ENCODE data around the gene IGFBP7.

Gene IGFBP7

GRCh38 chr4:56999751-57000150, 110.4 kb downstream of the IGFBP7 start:
- Histone ChIP-seq H3K9me2 (replicated peaks; ENCODE audit: insufficient read depth, low read length) (no peaks in the 10 kb centered on the region), H4K20me1 (ENCODE audit: insufficient read depth, low read length) (no peaks in the 10 kb centered on the region), H3K79me2 (ENCODE audit: low read length) (peaks cover 38% of the 10 kb centered on the region), H3K27ac (ENCODE audit: low read length) (no peak overlapping the region), H3K9ac (ENCODE audit: low read length) (no peak overlapping the region), H3K9me3 (replicated peaks; ENCODE audit: insufficient read depth, low read length) (no peaks in the 10 kb centered on the region), H2AFZ (ENCODE audit: low read length) (no peak overlapping the region), H3K27me3 (replicated peaks; ENCODE audit: insufficient read depth, low read length) (no peaks in the 10 kb centered on the region), H3K4me2 (ENCODE audit: low read depth, low read length) (no peak overlapping the region), H3K36me3 (replicated peaks; ENCODE audit: insufficient read depth, low read length) (peaks cover 32% of the 10 kb centered on the region), H3F3A (ENCODE audit: insufficient read depth, low read length) (no peaks in the 10 kb centered on the region), H3K4me1 (ENCODE audit: low read length) (no peaks in the 10 kb centered on the region), H3K4me3 (ENCODE audit: low read length) (no peak overlapping the region)
- TF ChIP-seq EZH2phosphoT487 (IDR thresholded peaks at IDR 0.05; ENCODE audit: low read length) (no peak), CTCF (IDR thresholded peaks at IDR 0.05; ENCODE audit: low read length) (no peak), EZH2 (optimal IDR thresholded peaks at IDR 0.05; ENCODE audit: low read depth, low read length) (no peak)
- no peak for DNase-seq

DNA sequence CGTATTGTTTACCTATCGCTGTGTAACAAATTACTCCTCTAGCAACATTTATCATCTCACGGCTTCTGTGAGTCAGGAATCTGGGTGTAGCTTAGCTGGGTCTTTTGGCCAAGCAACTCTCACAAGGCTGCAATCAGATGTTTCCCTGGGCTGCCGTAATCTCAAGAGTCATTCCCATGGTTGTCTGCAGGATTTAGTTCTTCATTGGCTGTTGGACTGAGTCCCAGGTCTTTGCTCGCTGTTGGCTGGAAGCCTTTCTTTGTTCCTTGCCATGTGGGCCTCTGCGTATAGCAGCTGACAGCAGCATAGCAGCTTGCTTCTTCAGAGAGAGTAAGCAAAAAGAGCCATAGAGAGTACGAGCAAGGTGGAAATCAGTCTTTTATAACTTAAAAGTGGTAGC, 114.7 kb downstream of the IGFBP7 start:
- no peak overlapping the region for H2AFZ ChIP-seq (ENCODE audit: low read length)
- H3K4me1 ChIP-seq (ENCODE audit: low read length) = no peaks in the 10 kb centered on the region
- H3K27me3 ChIP-seq (replicated peaks; ENCODE audit: insufficient read depth, low read length) = no peaks in the 10 kb centered on the region
- H3K4me3 ChIP-seq (ENCODE audit: low read length) = no peak overlapping the region
- H3K79me2 ChIP-seq (ENCODE audit: low read length) = peaks cover 65% of the 10 kb centered on the region
- no peaks in the 10 kb centered on the region for H3K9me3 ChIP-seq (replicated peaks; ENCODE audit: insufficient read depth, low read length)
- no peak overlapping the region for H3K9ac ChIP-seq (ENCODE audit: low read length)
- H4K20me1 ChIP-seq (ENCODE audit: insufficient read depth, low read length) = no peaks in the 10 kb centered on the region
- TF ChIP-seq EZH2 (optimal IDR thresholded peaks at IDR 0.05; ENCODE audit: low read depth, low read length) = no peak
- TF ChIP-seq CTCF (IDR thresholded peaks at IDR 0.05; ENCODE audit: low read length) = no peak
- TF ChIP-seq EZH2phosphoT487 (IDR thresholded peaks at IDR 0.05; ENCODE audit: low read length) = no peak
- H3K36me3 ChIP-seq (replicated peaks; ENCODE audit: insufficient read depth, low read length) = peaks cover 45% of the 10 kb centered on the region
- no peak overlapping the region for H3K27ac ChIP-seq (ENCODE audit: low read length)
- no peaks in the 10 kb centered on the region for H3K9me2 ChIP-seq (replicated peaks; ENCODE audit: insufficient read depth, low read length)
- DNase-seq = no peak
- no peaks in the 10 kb centered on the region for H3F3A ChIP-seq (ENCODE audit: insufficient read depth, low read length)
- H3K4me2 ChIP-seq (ENCODE audit: low read depth, low read length) = no peak overlapping the region

- no peaks in the 10 kb centered on the region for H3K4me1 ChIP-seq (ENCODE audit: low read length)
- no peak overlapping the region for H2AFZ ChIP-seq (ENCODE audit: low read length)
- no peaks in the 10 kb centered on the region for H3F3A ChIP-seq (ENCODE audit: insufficient read depth, low read length)
- no peaks in the 10 kb centered on the region for H3K9me3 ChIP-seq (replicated peaks; ENCODE audit: insufficient read depth, low read length)
- H3K4me2 ChIP-seq (ENCODE audit: low read depth, low read length) = no peak overlapping the region
- peaks cover 60% of the 10 kb centered on the region for H3K36me3 ChIP-seq (replicated peaks; ENCODE audit: insufficient read depth, low read length)
- no peak overlapping the region for H3K27ac ChIP-seq (ENCODE audit: low read length)
- no peak for DNase-seq
- H3K27me3 ChIP-seq (replicated peaks; ENCODE audit: insufficient read depth, low read length) = no peaks in the 10 kb centered on the region
- H3K79me2 ChIP-seq (ENCODE audit: low read length) = peaks cover 94% of the 10 kb centered on the region
- peaks cover 6% of the 10 kb centered on the region for H4K20me1 ChIP-seq (ENCODE audit: insufficient read depth, low read length)
- no peaks in the 10 kb centered on the region for H3K9me2 ChIP-seq (replicated peaks; ENCODE audit: insufficient read depth, low read length)
- TF ChIP-seq CTCF (IDR thresholded peaks at IDR 0.05; ENCODE audit: low read length) = no peak
- no peak for TF ChIP-seq EZH2 (optimal IDR thresholded peaks at IDR 0.05; ENCODE audit: low read depth, low read length)
- TF ChIP-seq EZH2phosphoT487 (IDR thresholded peaks at IDR 0.05; ENCODE audit: low read length) = no peak
- no peak overlapping the region for H3K4me3 ChIP-seq (ENCODE audit: low read length)
- no peak overlapping the region for H3K9ac ChIP-seq (ENCODE audit: low read length)
Measured at GRCh38 chr4:56990109-56990905, 119.9 kb downstream of the IGFBP7 start.

All from MM.1S (cell line).